CD8-positive, alpha-beta memory T cell (primary cell): Measurements from ENCODE around the gene CNTNAP5. TPM values are rescaled to one million over a fixed set of nuclear protein-coding genes. Genes with fewer than 3 reads are reported as not detected.

Experiments used
- CTCF ChIA-PET: fragments of 350-600 bp; sonication (Branson Sonifier 250); formaldehyde crosslinking; loops from one replicate; lab custom pipeline; 2021; ENCODE audit warnings: antibody characterized with exemption; lab: Charles Lee
- POLR2A ChIA-PET: fragments of 350-600 bp; sonication (Branson Sonifier 250); formaldehyde crosslinking; loops from one replicate; lab custom pipeline; 2021; ENCODE audit warnings: antibody characterized with exemption; lab: Charles Lee
- DNase-seq, 5 donors: peaks; one replicate each; pipeline versions ENCODE4 v3.0.0 to v3.0.0-alpha.2; 2020 to 2022; ENCODE audit warnings: mixed read lengths in 1 of 5
- H3K27ac ChIP-seq: one replicate; pipeline ENCODE4 v1.7.0; 2013; ENCODE audit warnings: low read depth, mild to moderate bottlenecking, low read length, moderate library complexity
- H3K27me3 ChIP-seq: 2 replicates; pipeline ENCODE4 v1.7.0; 2013; ENCODE audit warnings: low read length, mild to moderate bottlenecking; ENCODE audit not compliant: insufficient read depth, poor library complexity, severe bottlenecking
- H3K36me3 ChIP-seq: 2 replicates; pipeline ENCODE4 v1.7.0; 2013; ENCODE audit warnings: mild to moderate bottlenecking, low read length, moderate library complexity; ENCODE audit not compliant: insufficient read depth
- H3K4me1 ChIP-seq: 2 replicates; pipeline ENCODE4 v1.7.0; 2013; ENCODE audit warnings: mild to moderate bottlenecking, low read length, moderate library complexity; ENCODE audit not compliant: insufficient read depth
- H3K4me3 ChIP-seq: 2 replicates; pipeline ENCODE4 v1.7.0; 2013; ENCODE audit warnings: mild to moderate bottlenecking, low read length
- H3K9me3 ChIP-seq: 2 replicates; pipeline ENCODE4 v1.7.0; 2013; ENCODE audit warnings: mild to moderate bottlenecking, low read length
- H3K27ac Mint-ChIP-seq, 8 donors: one replicate each; pipeline ENCODE4 v1.8.0; 2020 to 2021; ENCODE audit warnings: mixed read lengths in 8 of 8, mild to moderate bottlenecking in 6 of 8, inconsistent platforms in 3 of 8, moderate library complexity in 3 of 8
- H3K27me3 Mint-ChIP-seq, 2 donors: one replicate each; pipeline ENCODE4 v1.8.0; 2020 to 2021; ENCODE audit warnings: mixed read lengths in 2 of 2, mild to moderate bottlenecking in 1 of 2, moderate library complexity in 1 of 2
- H3K36me3 Mint-ChIP-seq, 3 donors: one replicate each; pipeline ENCODE4 v1.8.0; 2020 to 2021; ENCODE audit warnings: mixed read lengths in 3 of 3, inconsistent platforms in 1 of 3, mild to moderate bottlenecking in 1 of 3
- H3K4me1 Mint-ChIP-seq, 3 donors: one replicate each; pipeline ENCODE4 v1.8.0; 2020 to 2021; ENCODE audit warnings: mixed read lengths in 3 of 3, inconsistent platforms in 1 of 3, mild to moderate bottlenecking in 1 of 3
- H3K4me3 Mint-ChIP-seq, 7 donors: one replicate each; pipeline ENCODE4 v1.8.0; 2020 to 2021; ENCODE audit warnings: mixed read lengths in 7 of 7, mild to moderate bottlenecking in 6 of 7, moderate library complexity in 4 of 7, inconsistent platforms in 2 of 7
- H3K9me3 Mint-ChIP-seq, 5 donors: one replicate each; pipeline ENCODE4 v1.8.0; 2020 to 2022; ENCODE audit warnings: mixed read lengths in 5 of 5, mild to moderate bottlenecking in 3 of 5, moderate library complexity in 2 of 5, inconsistent platforms in 1 of 5
- polyA plus RNA-seq: library from polyadenylated mRNA; unstranded; fragments of 300-500 nt; fragmentation: Illumina TruSeq; gene quantifications from one replicate; pipeline ENCODE4 v1.2.3, GENCODE V29; 2021
- total RNA-seq, 2 experiments: library from RNA; stranded (reverse); gene quantifications; one replicate each; pipeline ENCODE4 v1.2.3, GENCODE V29; 2021

CNTNAP5 gene
- total and polyA plus RNA-seq, 3 experiments from 2014 or later: not detected

DNA sequence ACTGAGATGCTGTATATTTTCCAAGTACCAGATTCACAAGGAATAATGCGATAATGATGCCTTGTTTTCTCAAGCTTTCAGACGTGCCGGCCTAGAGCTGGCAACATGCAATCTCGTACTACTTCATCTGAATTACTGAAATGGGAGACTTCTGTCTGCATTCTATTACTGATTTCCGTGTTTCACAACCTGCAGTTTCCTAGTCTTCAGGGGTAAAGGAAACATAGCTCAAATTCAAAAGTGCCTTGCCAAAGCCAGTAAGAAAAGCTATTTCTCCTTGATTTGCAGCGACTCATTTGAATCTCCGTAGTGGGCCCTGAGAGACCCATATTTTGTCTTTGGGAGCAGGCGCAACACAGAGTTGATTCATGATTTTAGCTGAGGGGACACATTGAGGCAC lies 289.0 kb downstream of the CNTNAP5 start:
- Histone ChIP-seq H3K4me3 (no peak overlapping the region), H3K4me1 (no peaks in the 10 kb centered on the region), H3K27ac (no peak overlapping the region), H3K9me3 (no peaks in the 10 kb centered on the region), H3K36me3 (no peaks in the 10 kb centered on the region), H3K27me3 (no peaks in the 10 kb centered on the region)
- Mint-ChIP-seq H3K27ac (no peak overlapping the region), H3K4me1 (no peaks in the 10 kb centered on the region), H3K4me3 (no peak overlapping the region), H3K27me3 (no peaks in the 10 kb centered on the region), H3K9me3 (peaks cover 0 to 11% (median 7%) of the 10 kb centered on the region in 5 donors), H3K36me3 (no peaks in the 10 kb centered on the region)
- POLR2A ChIA-PET: no interaction called here
- CTCF ChIA-PET: no interaction called here
- DNase-seq: no peak

DNA sequence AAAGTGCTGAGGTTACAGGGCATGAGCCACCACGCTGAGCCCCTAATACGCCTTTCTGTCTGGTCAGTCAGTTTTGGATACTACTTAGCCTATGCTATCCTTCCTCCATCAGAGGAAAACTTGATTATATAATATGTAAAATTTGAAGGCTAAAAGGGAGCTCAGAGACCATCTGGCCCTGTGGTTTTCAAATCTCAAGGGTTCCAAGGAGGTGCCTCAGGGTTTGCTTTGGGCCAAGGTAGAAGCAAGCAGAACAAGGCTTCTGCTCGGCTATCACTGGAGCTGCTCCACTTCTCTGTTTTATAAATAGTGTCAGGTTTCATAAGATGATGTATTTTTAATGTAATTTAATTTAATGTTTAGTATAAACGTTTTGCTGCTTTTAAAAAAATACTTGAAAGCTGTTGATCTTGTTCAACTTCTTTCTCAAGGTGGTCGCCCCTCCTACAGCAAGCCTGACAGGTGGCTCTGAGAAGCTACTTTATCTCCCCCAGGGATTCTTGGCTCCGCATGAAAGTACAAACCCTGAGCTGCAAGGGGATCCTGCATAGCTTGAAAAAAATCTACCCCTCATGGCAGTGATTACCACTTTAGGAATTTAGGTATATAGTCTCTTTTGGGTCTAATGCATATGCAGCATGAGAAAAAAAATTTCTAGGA lies 290.3 kb downstream of the CNTNAP5 start:
- H3K27me3 ChIP-seq: no peaks in the 10 kb centered on the region
- Mint-ChIP-seq H3K9me3 (peaks cover 0 to 12% (median 4%) of the 10 kb centered on the region in 5 donors), H3K4me1 (no peaks in the 10 kb centered on the region), H3K36me3 (no peaks in the 10 kb centered on the region), H3K27me3 (no peaks in the 10 kb centered on the region), H3K4me3 (no peak overlapping the region), H3K27ac (no peak overlapping the region)
- H3K36me3 ChIP-seq: no peaks in the 10 kb centered on the region
- no peak overlapping the region for H3K27ac ChIP-seq
- no peak for DNase-seq
- no peak overlapping the region for H3K4me3 ChIP-seq
- ChIA-PET CTCF (no interaction called here), POLR2A (no interaction called here)
- no peaks in the 10 kb centered on the region for H3K9me3 ChIP-seq
- no peaks in the 10 kb centered on the region for H3K4me1 ChIP-seq

DNA sequence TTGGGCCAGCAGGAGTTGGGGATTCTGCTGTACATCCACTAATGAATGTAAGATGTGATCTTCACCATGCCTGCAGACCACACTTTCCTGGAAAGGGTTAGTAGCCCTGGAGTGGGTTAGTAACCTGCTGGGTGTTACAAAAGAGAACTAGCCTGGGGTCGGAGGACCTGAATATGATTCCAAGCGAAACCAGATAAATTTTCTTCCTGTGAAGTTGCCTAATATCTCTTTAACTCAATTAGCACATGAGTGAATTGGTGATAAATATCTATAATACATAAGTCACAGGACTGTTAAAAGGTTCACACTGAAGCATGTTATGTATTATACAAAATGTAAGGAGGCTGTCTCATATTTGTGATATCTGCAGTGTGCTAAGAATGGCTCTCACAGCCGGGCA lies 291.0 kb downstream of the CNTNAP5 start:
- Mint-ChIP-seq H3K27me3 (no peaks in the 10 kb centered on the region), H3K4me1 (no peaks in the 10 kb centered on the region), H3K36me3 (no peaks in the 10 kb centered on the region), H3K4me3 (no peak overlapping the region), H3K27ac (no peak overlapping the region), H3K9me3 (peaks cover 0 to 15% (median 4%) of the 10 kb centered on the region in 5 donors)
- no peaks in the 10 kb centered on the region for H3K27me3 ChIP-seq
- no peaks in the 10 kb centered on the region for H3K36me3 ChIP-seq
- no peak overlapping the region for H3K27ac ChIP-seq
- no peak for DNase-seq
- H3K9me3 ChIP-seq: no peaks in the 10 kb centered on the region
- no peak overlapping the region for H3K4me3 ChIP-seq
- ChIA-PET POLR2A (no interaction called here), CTCF (no interaction called here)
- no peaks in the 10 kb centered on the region for H3K4me1 ChIP-seq

DNA sequence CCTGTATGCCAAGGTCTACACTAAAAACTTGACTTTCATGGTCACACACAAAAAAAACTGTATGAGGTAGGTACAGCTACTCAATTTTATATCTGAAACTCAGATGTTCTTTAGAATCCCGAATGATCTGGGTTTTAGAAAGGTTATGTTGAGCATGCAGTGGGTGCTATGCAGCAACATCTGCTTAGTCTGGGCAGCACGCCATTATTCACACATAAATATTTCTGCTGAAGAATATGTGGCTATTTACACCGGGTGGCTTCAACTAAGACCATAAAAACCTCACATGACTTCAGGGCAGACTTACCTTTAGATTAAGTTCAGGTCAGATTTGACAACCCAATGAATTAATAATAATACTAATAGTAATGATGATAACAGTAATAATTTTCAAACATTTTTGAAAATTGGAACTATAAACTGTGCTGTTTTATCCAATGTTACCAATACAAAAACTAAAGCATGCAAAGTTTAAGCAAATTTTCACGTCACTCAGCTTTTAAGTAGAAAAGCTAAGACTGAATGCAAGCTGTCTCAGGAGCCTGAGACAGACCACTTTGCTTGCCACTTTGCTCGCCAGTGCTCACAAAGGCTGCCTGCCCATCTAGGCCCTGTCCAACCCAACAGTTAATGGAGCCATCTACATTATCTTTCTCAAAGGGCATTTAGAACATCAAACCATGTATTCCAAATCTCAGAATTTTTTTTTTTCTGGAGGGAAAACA lies 292.0 kb downstream of the CNTNAP5 start:
- no peaks in the 10 kb centered on the region for H3K4me1 Mint-ChIP-seq
- H3K27me3 Mint-ChIP-seq: no peaks in the 10 kb centered on the region
- no peak overlapping the region for H3K27ac Mint-ChIP-seq
- ChIA-PET CTCF (no interaction called here), POLR2A (no interaction called here)
- Histone ChIP-seq H3K9me3 (no peaks in the 10 kb centered on the region), H3K4me1 (no peaks in the 10 kb centered on the region), H3K27me3 (no peaks in the 10 kb centered on the region), H3K27ac (no peak overlapping the region), H3K4me3 (no peak overlapping the region), H3K36me3 (no peaks in the 10 kb centered on the region)
- peaks cover 0 to 14% (median 4%) of the 10 kb centered on the region in 5 donors for H3K9me3 Mint-ChIP-seq
- no peak for DNase-seq
- no peak overlapping the region for H3K4me3 Mint-ChIP-seq
- no peaks in the 10 kb centered on the region for H3K36me3 Mint-ChIP-seq

DNA sequence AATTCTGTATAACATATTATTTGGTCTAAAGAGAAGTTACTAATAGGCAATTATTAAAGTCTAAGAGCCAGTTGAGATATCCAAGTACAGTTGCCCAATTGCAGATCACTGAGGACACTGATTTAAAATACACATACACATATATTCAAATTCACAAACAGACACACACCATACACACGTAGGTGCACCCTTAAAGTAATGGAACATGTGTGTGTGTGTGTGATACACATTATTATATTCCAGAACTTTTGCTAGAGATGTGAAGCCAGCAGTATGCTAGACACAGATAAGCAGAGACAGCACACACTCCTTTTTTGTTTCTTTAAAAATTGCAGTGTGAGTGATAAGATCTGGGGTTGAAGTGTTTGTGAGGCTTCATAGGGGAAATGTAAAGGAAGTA lies 292.5 kb downstream of the CNTNAP5 start:
- no peaks in the 10 kb centered on the region for H3K27me3 Mint-ChIP-seq
- CTCF ChIA-PET: no interaction called here

DNA sequence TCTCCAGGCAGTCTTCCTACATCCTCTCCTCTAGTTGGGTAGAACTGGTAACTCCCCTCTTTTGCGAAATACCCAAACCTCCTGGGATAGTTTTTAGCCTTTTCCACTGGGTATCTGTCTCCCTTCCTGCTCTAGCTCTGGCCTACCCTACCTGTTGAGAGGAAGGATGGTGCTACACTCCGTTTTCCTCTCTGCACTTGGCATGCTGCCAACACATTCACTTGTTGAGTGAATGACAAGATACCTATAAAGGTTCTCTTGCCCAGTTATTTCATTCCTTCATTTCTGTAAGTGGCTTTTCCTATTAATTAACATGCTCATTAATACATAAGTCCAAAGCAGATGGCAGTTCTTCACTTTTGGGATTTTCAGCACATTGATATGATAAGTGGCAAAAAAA lies 293.8 kb downstream of the CNTNAP5 start:
- H3K9me3 ChIP-seq: no peaks in the 10 kb centered on the region
- H3K36me3 Mint-ChIP-seq: no peaks in the 10 kb centered on the region
- peaks cover 0 to 10% (median 4%) of the 10 kb centered on the region in 5 donors for H3K9me3 Mint-ChIP-seq

More for the DNA sequence above, 292.5 kb downstream of the CNTNAP5 start:
- Mint-ChIP-seq H3K4me3 (no peak overlapping the region), H3K27ac (no peak overlapping the region), H3K9me3 (peaks cover 0 to 14% (median 4%) of the 10 kb centered on the region in 5 donors), H3K4me1 (no peaks in the 10 kb centered on the region), H3K36me3 (no peaks in the 10 kb centered on the region)
- Histone ChIP-seq H3K27me3 (no peaks in the 10 kb centered on the region), H3K4me1 (no peaks in the 10 kb centered on the region), H3K9me3 (no peaks in the 10 kb centered on the region), H3K4me3 (no peak overlapping the region), H3K27ac (no peak overlapping the region), H3K36me3 (no peaks in the 10 kb centered on the region)
- DNase-seq: no peak
- POLR2A ChIA-PET: no interaction called here

DNA sequence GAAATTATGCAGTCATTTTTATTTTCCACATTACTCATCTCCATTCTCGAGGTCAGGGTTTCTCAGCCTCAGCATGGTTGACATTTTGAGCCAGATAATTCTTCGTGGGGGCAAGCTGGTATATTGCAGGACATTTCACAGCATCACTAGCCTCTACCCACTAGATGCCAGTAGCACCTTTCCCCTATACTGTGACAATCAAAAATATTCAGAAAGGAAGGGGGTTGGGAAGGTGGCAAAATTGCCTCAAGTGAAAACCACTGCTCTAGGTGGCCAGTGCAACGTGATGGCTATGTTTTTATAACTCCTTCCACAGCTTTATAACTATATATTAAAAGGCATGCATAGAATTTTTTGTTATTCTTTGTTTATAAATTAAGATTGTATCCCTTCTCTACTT lies 294.5 kb downstream of the CNTNAP5 start:
- Mint-ChIP-seq H3K4me1 (no peaks in the 10 kb centered on the region), H3K4me3 (no peak overlapping the region), H3K9me3 (peaks cover 0 to 16% (median 8%) of the 10 kb centered on the region in 5 donors), H3K36me3 (no peaks in the 10 kb centered on the region), H3K27ac (no peak overlapping the region), H3K27me3 (peaks cover 0 to 2% of the 10 kb centered on the region in 2 donors)
- ChIA-PET CTCF (no interaction called here), POLR2A (no interaction called here)
- DNase-seq: no peak
- Histone ChIP-seq H3K4me3 (no peak overlapping the region), H3K36me3 (no peaks in the 10 kb centered on the region), H3K9me3 (no peaks in the 10 kb centered on the region), H3K27me3 (no peaks in the 10 kb centered on the region), H3K27ac (no peak overlapping the region), H3K4me1 (no peaks in the 10 kb centered on the region)

More for the DNA sequence above, 293.8 kb downstream of the CNTNAP5 start:
- H3K4me1 Mint-ChIP-seq: no peaks in the 10 kb centered on the region
- no peaks in the 10 kb centered on the region for H3K36me3 ChIP-seq
- no peaks in the 10 kb centered on the region for H3K27me3 ChIP-seq
- DNase-seq: no peak
- H3K4me3 Mint-ChIP-seq: no peak overlapping the region
- H3K27ac ChIP-seq: no peak overlapping the region
- no peaks in the 10 kb centered on the region for H3K4me1 ChIP-seq
- no peak overlapping the region for H3K27ac Mint-ChIP-seq
- POLR2A ChIA-PET: no interaction called here
- CTCF ChIA-PET: no interaction called here
- no peaks in the 10 kb centered on the region for H3K27me3 Mint-ChIP-seq
- no peak overlapping the region for H3K4me3 ChIP-seq

DNA sequence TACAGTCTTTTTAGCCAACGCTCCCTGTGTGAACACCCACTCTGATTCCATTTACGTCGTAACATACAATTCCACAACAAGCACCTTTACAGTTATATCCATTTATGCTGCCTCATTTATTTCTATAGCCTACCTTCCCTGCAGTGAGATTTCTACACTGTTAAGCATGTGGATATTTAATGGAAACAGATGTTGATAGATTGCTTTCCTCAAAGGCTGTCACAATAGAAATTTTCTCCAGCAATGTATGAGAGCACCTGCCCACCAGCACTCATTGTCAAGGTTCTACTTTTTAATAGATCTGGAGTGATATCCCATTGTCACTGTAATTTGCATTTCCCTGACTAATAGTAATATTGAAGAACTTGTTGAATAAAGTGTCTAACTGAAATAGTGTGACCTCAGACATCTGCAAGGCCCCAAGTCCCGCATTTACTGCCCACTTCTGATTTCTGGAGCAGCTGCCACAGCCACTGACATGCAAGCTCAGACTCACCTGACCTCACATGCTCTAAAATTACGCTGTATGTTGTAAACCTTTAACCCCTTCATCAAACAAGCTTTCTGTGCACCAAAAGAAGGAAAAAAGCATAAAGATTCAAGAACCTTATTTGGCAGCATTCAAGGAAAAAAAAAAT lies 295.1 kb downstream of the CNTNAP5 start:
- DNase-seq: no peak
- Mint-ChIP-seq H3K9me3 (peaks cover 0 to 22% (median 8%) of the 10 kb centered on the region in 5 donors), H3K27me3 (peaks cover 0 to 2% of the 10 kb centered on the region in 2 donors), H3K4me3 (no peak overlapping the region), H3K36me3 (no peaks in the 10 kb centered on the region), H3K4me1 (no peaks in the 10 kb centered on the region), H3K27ac (no peak overlapping the region)
- ChIA-PET POLR2A (no interaction called here), CTCF (no interaction called here)
- H3K4me1 ChIP-seq: no peaks in the 10 kb centered on the region
- no peak overlapping the region for H3K27ac ChIP-seq
- no peaks in the 10 kb centered on the region for H3K36me3 ChIP-seq
- no peaks in the 10 kb centered on the region for H3K9me3 ChIP-seq
- H3K4me3 ChIP-seq: no peak overlapping the region
- no peaks in the 10 kb centered on the region for H3K27me3 ChIP-seq
